GM12874 (cell line): ENCODE results near the gene TNFRSF1B.

Experiments
- TF ChIP-seq, protein P1 (sequence below): IDR thresholded peaks from 2 replicates; pipeline ENCODE4 v1.5.1; 2011; ENCODE audit warnings: low read depth, mild to moderate bottlenecking, control low read depth, low read length, moderate library complexity; ENCODE audit not compliant: insufficient read depth

Gene TNFRSF1B

DNA sequence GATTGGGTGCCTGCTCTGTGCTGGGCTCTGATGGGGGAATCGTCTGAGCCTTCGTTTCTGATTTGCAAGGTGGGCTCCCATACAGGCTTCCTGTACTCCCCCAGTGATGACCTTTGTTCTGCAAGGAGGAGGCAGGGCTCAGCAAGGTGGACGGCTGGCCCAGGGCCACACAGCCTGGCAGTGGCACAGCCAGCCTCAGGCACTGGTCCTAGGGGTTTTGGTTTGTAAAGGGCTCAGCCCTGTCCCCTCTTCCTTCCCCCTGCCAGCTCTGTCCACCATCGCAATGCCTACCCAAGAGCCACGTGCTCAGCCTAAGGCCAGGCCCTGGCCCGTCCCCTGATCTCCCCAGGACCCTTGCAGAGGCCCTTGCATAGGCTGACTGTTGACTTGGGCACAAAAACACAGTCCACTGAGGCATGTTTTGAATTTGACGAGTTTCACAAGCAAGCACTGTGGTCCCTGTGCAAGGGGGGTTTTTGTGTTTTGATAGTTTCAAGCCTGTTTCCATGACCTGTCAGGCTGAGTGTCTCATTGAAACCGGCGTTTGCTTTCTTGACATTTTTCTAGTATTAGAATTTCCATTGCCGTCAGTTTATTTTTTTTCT, 39.5 kb upstream of the TNFRSF1B start:
- TF ChIP-seq, protein P1, sequence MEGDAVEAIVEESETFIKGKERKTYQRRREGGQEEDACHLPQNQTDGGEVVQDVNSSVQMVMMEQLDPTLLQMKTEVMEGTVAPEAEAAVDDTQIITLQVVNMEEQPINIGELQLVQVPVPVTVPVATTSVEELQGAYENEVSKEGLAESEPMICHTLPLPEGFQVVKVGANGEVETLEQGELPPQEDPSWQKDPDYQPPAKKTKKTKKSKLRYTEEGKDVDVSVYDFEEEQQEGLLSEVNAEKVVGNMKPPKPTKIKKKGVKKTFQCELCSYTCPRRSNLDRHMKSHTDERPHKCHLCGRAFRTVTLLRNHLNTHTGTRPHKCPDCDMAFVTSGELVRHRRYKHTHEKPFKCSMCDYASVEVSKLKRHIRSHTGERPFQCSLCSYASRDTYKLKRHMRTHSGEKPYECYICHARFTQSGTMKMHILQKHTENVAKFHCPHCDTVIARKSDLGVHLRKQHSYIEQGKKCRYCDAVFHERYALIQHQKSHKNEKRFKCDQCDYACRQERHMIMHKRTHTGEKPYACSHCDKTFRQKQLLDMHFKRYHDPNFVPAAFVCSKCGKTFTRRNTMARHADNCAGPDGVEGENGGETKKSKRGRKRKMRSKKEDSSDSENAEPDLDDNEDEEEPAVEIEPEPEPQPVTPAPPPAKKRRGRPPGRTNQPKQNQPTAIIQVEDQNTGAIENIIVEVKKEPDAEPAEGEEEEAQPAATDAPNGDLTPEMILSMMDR = no peak

DNA sequence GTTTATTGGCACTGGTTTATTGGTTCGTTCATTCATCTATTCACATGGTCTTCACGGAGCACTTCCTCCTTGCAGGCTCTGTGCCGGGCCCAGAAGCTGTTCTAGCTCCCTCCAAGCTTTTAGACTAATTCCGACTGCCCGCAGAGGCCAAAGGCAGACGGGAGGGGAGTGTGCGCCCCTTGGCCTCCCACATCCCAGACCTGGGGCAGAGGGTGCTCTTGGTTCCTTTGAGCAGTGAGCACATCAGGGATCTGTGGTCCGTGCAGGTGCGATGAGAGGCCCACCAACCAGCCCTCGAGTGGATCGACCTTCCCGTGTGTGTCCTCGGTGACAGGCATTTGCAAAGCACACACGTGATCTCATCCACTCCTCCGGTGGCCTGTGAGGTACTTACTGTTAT, 38.7 kb upstream of the TNFRSF1B start:
- TF ChIP-seq, protein P1 = no peak

DNA sequence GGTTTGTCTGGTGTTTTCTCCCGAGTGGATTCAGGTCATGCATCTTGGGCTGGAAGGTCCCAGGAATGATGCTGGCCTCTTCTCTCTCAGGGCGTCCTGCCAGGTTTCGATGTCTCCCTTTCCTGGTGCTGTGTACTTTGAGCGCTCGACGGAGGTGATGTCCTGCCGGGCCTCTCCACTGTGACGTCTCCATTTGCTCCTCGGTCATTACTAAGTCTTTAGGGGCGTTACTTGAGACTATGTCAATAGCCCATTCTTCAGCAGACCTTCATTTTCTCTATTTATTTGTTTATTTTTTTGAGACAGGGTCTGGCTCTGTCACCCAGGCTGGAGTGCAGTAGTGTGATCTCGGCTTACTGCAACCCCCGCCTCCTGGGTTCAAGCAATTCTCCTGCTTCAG, 37.2 kb upstream of the TNFRSF1B start:
- TF ChIP-seq, protein P1 = no peak

DNA sequence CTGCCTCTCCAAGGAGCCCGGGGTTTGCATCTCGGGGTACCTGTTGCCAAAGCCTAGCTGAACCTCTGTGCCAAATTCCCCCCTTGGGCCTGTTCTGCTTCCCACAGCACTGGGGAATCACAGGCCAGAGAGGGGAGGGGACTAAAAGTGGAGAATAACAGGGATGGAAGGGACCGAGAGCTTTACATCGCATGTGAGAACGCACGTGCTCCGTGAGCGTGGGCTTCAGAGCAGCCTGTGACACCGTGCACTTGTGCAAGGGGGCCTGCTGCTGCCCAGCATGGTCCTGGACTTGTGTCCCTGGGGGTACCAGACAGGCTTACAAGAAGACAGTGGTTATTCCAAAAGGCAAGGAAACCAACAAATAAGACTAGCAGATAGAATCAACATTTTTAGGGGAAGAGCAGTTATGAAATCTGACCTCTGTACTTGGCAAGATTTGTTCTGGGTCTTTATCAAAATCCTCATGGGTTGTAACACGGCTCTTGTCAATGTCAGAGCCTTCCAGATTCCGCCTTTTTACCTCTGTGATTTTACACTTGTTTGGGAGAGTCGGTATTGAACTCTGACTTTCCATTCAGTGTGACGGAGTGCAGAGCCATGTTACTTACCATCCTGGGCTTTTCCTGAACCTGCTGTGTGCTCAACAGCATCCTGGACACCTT, 36.2 kb upstream of the TNFRSF1B start:
- TF ChIP-seq, protein P1 = no peak

DNA sequence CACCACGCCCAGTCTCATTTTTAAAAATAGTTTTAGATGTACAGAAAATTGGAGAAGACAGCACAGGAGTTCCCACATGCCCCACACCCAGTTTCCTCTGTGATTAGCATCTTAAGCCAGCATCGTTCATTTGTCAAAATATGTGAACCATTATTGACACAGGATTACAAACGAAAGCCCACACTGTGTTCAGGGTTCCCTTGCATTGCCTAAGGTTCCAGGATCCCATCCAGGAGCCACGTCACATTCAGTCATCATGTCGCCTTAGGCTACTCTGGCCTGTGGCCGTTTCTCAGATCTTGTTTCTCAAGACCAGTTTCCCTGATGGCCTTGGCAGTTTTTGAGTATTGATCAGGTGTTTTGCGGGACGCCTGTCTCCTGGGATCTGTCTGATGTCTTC, 34.7 kb upstream of the TNFRSF1B start:
- TF ChIP-seq, protein P1 = no peak

DNA sequence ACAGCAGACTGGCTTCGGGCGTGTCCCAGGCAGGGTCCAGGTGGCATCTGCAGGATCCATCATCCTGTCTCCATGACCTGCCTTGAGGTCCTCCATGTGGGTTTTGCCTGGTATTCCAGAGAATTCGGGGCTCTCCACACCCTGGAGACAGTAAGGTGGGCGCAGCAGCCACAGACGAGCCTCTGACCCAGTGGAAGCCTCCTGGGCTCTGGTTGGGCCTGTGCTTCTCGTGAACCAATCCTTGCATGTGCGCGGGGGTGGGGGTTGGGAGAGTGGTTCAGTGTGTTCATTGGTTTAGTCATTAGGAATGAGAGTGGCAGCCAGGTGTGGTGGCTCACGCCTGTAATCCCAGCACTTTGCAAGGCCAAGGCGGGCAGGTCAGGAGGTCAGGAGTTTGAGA, 32.1 kb upstream of the TNFRSF1B start:
- TF ChIP-seq, protein P1 = no peak

DNA sequence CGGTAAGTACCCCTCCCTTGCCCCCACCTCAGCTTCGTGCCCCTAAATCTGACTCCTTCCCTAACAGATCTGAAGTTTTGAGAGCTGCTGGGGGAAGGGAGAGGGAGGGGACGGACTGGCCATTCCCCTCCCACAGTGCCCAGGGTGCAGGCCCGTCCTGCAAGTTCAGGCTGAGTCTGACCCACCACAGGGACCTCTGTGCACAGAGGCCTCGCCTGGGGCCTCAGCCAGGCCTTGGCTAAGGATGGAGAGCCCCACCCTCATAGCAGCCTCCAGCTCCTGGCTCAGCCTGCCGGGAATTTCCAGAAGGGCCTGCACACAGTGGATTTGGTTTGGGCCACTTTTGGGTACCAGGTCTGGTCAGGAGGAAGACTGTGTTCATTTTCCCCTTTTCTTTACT, 31.2 kb upstream of the TNFRSF1B start:
- TF ChIP-seq, protein P1 = no peak
